Measurements from ENCODE around the gene ZNF335.

Gene ZNF335

DNA sequence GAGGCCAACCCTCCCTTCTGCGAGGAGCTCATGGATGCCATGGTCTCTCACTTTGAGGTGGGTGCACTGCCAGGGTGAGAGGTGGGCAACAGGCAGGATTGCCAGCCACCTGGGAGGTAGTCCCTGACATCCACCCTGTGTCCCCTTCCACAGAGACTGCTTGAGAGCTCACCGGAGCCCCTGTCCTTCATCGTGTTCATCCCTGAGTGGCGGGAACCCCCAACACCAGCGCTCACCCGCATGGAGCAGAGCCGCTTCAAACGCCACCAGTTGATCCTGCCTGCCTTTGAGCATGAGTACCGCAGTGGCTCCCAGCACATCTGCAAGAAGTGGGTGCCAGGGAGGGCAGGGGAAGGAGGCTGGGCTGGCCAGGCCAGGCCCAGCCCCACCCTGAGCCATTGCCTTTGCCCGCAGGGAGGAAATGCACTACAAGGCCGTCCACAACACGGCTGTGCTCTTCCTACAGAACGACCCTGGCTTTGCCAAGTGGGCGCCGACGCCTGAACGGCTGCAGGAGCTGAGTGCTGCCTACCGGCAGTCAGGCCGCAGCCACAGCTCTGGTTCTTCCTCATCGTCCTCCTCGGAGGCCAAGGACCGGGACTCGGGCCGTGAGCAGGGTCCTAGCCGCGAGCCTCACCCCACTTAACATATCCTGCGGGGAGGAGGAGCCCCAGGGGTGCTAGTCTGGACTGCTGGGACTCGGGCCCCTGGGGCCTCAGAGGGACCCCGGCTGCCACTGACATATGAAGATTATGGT is 24.7 kb downstream of the ZNF335 start:
- Histone ChIP-seq H3F3A (ENCODE audit: low read depth) (no peaks in the 10 kb centered on the region), H3K9me3 (ENCODE audit: insufficient read depth, low read depth, low read length) (no peaks in the 10 kb centered on the region), H3K4me2 (ENCODE audit: low read depth, low read length, poor library complexity, severe bottlenecking) (no peak overlapping the region), H3K27me3 (ENCODE audit: insufficient read depth, low read length, poor library complexity, severe bottlenecking) (no peaks in the 10 kb centered on the region), H3K4me3 (ENCODE audit: low read length, poor library complexity, severe bottlenecking) (no peak overlapping the region), H3K9me2 (replicated peaks; ENCODE audit: low read depth, low read length) (no peaks in the 10 kb centered on the region), H3K79me2 (ENCODE audit: insufficient read depth, low read length) (no peaks in the 10 kb centered on the region), H4K20me1 (ENCODE audit: insufficient read depth, low read length, poor library complexity, severe bottlenecking) (no peaks in the 10 kb centered on the region), H3K4me1 (ENCODE audit: insufficient read depth, low read length, poor library complexity, severe bottlenecking) (no peaks in the 10 kb centered on the region), H3K9ac (ENCODE audit: low read depth, low read length, poor library complexity, severe bottlenecking) (no peak overlapping the region), H2AFZ (ENCODE audit: low read length) (no peak overlapping the region), H3K36me3 (ENCODE audit: insufficient read depth, low read length) (peaks cover 78% of the 10 kb centered on the region; the same call in 1 of the 2 replicates)
- TF ChIP-seq, protein P1, sequence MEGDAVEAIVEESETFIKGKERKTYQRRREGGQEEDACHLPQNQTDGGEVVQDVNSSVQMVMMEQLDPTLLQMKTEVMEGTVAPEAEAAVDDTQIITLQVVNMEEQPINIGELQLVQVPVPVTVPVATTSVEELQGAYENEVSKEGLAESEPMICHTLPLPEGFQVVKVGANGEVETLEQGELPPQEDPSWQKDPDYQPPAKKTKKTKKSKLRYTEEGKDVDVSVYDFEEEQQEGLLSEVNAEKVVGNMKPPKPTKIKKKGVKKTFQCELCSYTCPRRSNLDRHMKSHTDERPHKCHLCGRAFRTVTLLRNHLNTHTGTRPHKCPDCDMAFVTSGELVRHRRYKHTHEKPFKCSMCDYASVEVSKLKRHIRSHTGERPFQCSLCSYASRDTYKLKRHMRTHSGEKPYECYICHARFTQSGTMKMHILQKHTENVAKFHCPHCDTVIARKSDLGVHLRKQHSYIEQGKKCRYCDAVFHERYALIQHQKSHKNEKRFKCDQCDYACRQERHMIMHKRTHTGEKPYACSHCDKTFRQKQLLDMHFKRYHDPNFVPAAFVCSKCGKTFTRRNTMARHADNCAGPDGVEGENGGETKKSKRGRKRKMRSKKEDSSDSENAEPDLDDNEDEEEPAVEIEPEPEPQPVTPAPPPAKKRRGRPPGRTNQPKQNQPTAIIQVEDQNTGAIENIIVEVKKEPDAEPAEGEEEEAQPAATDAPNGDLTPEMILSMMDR (conservative IDR thresholded peaks at IDR 0.05; ENCODE audit: low read length) = no peak
- TF ChIP-seq EZH2phosphoT487 (IDR thresholded peaks at IDR 0.05; ENCODE audit: borderline replicate concordance) = no peak

DNA sequence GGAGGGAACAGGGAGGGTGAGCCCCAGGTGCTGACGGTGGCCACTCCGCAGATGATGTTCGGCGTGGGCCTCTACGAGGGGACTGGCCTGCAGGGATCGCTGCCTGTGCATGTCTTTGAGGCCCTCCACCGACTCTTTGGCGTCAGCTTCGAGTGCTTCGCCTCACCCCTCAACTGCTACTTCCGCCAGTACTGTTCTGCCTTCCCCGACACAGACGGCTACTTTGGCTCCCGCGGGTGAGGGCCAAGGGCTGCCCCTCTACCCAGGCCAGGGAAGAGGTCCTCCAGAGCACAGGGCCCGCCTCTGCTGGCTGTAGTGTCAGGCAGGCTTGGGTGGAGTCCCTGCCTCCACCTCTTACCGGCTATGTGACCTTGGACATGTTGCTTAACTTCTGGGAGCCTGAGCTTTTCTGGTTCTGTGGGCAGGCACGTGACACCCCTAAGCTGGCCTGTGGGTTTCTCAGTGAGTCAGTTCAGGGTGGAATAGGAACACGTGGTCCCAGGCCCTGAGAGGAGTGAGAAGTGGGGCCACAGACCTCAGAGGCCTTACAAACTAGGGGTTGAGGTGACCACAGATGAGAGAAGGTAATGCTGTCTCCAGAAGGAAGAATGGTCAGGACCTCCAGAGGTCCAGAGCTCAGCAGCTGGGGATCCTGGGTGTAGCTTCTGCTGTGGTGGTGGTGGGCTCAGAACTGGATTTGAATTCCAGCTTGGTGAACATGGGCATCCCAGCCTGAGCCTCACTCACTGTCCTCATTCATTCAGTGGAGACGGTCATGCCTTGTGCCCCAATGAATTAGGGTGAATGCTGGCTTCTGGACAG is 25.6 kb downstream of the ZNF335 start:
- Histone ChIP-seq H3K4me1 (ENCODE audit: insufficient read depth, low read length, poor library complexity, severe bottlenecking) (no peaks in the 10 kb centered on the region), H3K9ac (ENCODE audit: low read depth, low read length, poor library complexity, severe bottlenecking) (no peak overlapping the region)

DNA sequence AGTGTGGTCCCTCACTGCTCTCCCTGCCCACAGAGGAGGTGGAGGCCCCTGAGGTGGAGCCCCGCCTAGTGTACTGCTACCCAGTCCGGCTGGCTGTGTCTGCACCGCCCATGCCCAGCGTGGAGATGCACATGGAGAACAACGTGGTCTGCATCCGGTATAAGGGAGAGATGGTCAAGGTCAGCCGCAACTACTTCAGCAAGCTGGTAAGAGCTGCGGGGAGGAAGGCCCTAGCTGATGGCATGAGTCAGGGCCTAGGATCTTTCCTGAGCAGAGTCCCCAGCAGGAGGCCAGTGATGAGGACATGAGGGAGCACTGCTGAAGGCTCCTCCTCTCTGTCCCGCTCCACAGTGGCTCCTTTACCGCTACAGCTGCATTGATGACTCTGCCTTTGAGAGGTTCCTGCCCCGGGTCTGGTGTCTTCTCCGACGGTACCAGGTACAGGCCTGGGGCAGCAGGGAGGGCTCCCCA is 26.3 kb downstream of the ZNF335 start:
- no peaks in the 10 kb centered on the region for H3K9me2 ChIP-seq (replicated peaks; ENCODE audit: low read depth, low read length)
- no peak for TF ChIP-seq EZH2phosphoT487 (IDR thresholded peaks at IDR 0.05; ENCODE audit: borderline replicate concordance)
- TF ChIP-seq, protein P1 (conservative IDR thresholded peaks at IDR 0.05; ENCODE audit: low read length) = no peak
- no peaks in the 10 kb centered on the region for H3K27me3 ChIP-seq (ENCODE audit: insufficient read depth, low read length, poor library complexity, severe bottlenecking)
- no peaks in the 10 kb centered on the region for H3F3A ChIP-seq (ENCODE audit: low read depth)
- H3K4me3 ChIP-seq (ENCODE audit: low read length, poor library complexity, severe bottlenecking) = no peak overlapping the region
- peaks cover 83% of the 10 kb centered on the region; the same call in 1 of the 2 replicates for H3K36me3 ChIP-seq (ENCODE audit: insufficient read depth, low read length)
- no peaks in the 10 kb centered on the region for H3K9me3 ChIP-seq (ENCODE audit: insufficient read depth, low read depth, low read length)
- no peaks in the 10 kb centered on the region for H4K20me1 ChIP-seq (ENCODE audit: insufficient read depth, low read length, poor library complexity, severe bottlenecking)
- H2AFZ ChIP-seq (ENCODE audit: low read length) = no peak overlapping the region
- H3K9ac ChIP-seq (ENCODE audit: low read depth, low read length, poor library complexity, severe bottlenecking) = no peak overlapping the region
- no peak overlapping the region for H3K4me2 ChIP-seq (ENCODE audit: low read depth, low read length, poor library complexity, severe bottlenecking)
- H3K4me1 ChIP-seq (ENCODE audit: insufficient read depth, low read length, poor library complexity, severe bottlenecking) = no peaks in the 10 kb centered on the region
- H3K79me2 ChIP-seq (ENCODE audit: insufficient read depth, low read length) = no peaks in the 10 kb centered on the region

More for the DNA sequence above, 25.6 kb downstream of the ZNF335 start:
- Histone ChIP-seq H3K79me2 (ENCODE audit: insufficient read depth, low read length) (no peaks in the 10 kb centered on the region), H3F3A (ENCODE audit: low read depth) (no peaks in the 10 kb centered on the region), H2AFZ (ENCODE audit: low read length) (no peak overlapping the region), H3K9me3 (ENCODE audit: insufficient read depth, low read depth, low read length) (no peaks in the 10 kb centered on the region), H3K4me3 (ENCODE audit: low read length, poor library complexity, severe bottlenecking) (no peak overlapping the region), H4K20me1 (ENCODE audit: insufficient read depth, low read length, poor library complexity, severe bottlenecking) (no peaks in the 10 kb centered on the region), H3K36me3 (ENCODE audit: insufficient read depth, low read length) (peaks cover 78% of the 10 kb centered on the region; the same call in 1 of the 2 replicates), H3K4me2 (ENCODE audit: low read depth, low read length, poor library complexity, severe bottlenecking) (no peak overlapping the region), H3K9me2 (replicated peaks; ENCODE audit: low read depth, low read length) (no peaks in the 10 kb centered on the region), H3K27me3 (ENCODE audit: insufficient read depth, low read length, poor library complexity, severe bottlenecking) (no peaks in the 10 kb centered on the region)
- no peak for TF ChIP-seq EZH2phosphoT487 (IDR thresholded peaks at IDR 0.05; ENCODE audit: borderline replicate concordance)
- TF ChIP-seq, protein P1 (conservative IDR thresholded peaks at IDR 0.05; ENCODE audit: low read length) = no peak

Measured in Loucy (cell line).